ENCODE results near the gene ZNF24. TPM values are rescaled to one million over a fixed set of nuclear protein-coding genes. Genes with fewer than 3 reads are reported as not detected.

The ZNF24 gene
- total RNA-seq, 1 experiment from 2014 or later = 10.6 TPM

DNA sequence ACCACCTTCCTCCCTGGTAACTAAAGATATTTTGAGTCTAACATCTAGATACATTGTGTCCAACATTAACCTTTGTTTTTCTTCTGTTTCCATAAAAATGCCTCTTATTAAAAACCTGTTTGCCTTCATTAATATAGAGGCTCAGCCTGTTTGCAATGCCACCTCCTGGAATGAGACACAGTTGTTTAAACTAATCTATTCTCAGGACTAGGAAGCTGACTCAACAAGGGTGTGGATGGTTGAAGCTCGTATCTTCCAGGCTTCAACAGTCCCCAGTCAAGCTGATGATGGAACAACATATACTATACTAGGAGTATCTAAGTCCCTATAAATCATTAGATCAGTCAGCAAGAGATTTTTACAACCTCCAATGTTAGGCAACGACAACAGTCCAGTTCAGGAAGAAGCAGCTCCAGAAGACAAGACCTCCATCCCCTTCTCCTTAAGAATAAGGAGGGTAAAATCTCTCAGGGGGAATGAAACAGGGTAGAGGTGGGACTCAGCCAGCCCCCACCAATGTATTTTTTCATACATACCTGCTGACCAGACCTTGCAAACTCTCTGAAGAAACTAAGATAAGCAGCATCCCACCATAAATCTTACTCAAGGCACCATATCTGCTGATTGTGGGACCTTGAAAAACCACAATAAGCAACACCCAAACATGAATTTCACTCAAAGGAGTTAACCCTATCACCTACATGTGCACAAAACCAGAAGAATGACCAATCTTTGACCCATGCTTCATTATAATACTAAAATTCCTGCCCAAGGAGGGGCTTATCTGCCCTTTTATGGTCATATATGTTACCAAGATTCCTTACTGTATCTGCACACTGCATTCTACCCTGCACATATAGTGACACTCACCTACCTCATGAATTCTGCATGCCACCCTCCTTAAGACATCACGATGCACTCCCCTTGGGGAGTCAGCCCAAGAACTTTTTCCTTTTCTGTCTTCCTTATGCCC lies 21.4 kb downstream of the ZNF24 start:
- DNase-seq (ENCODE audit: low read depth) = no peak
- in situ Hi-C loops (cut with HindIII; ENCODE audit: low pct_unique_long_range_greater_than_20kb, low sequenced_read_pairs) = no loop called here

DNA sequence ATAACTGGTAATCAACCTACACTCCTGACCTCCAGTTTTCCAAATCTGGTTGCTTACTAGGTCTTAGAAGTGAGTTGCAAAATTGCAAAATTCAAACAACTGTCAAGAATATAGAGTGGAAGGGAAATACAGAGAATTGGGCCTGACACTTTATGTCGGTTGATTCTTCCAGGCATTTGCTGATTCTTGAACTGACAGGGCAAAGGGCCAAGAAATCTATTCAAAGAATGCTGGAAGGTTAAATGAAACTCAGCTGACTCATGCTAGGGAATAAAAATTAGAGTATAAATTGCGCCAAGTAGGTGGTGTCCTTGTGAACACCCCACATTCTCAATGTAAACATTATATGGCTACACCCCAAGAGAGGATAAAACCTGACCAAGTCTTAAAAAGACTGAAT lies 32.7 kb downstream of the ZNF24 start:
- in situ Hi-C loops (cut with HindIII; ENCODE audit: low pct_unique_long_range_greater_than_20kb, low sequenced_read_pairs) = no loop called here
- no peak for DNase-seq (ENCODE audit: low read depth)

GRCh38 chr18:35306588-35307250 lies 37.5 kb downstream of the ZNF24 start:
- peak; percentile 10 for DNase-seq (ENCODE audit: low read depth)

GRCh38 chr18:35303610-35304009 lies 40.6 kb downstream of the ZNF24 start:
- DNase-seq (ENCODE audit: low read depth) = no peak
- in situ Hi-C loops (cut with HindIII; ENCODE audit: low pct_unique_long_range_greater_than_20kb, low sequenced_read_pairs) = no loop called here

More at GRCh38 chr18:35306588-35307250, 37.5 kb downstream of the ZNF24 start:
- in situ Hi-C loops (cut with HindIII; ENCODE audit: low pct_unique_long_range_greater_than_20kb, low sequenced_read_pairs) = no loop called here

DNA sequence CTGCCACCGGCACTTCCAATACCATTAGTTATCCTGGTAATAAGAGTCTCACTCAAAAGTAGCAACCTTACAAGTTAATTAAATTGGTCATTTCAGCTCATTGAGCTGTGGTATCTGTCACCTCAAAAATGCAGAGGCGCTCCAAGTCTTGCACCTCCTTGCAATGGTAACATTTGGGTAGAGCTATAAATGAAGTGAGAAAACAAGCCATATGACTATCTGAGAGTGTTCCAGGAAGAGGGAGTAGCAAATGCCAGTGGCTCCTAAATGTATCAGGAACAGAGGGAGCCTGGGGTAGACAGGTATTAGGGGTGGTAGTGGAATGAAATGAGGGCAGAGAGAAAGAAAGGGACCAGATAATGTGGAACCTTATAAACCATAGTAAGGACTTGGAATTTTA lies 48.2 kb downstream of the ZNF24 start:
- no peak for DNase-seq (ENCODE audit: low read depth)
- in situ Hi-C loops (cut with HindIII; ENCODE audit: low pct_unique_long_range_greater_than_20kb, low sequenced_read_pairs) = no loop called here

DNA sequence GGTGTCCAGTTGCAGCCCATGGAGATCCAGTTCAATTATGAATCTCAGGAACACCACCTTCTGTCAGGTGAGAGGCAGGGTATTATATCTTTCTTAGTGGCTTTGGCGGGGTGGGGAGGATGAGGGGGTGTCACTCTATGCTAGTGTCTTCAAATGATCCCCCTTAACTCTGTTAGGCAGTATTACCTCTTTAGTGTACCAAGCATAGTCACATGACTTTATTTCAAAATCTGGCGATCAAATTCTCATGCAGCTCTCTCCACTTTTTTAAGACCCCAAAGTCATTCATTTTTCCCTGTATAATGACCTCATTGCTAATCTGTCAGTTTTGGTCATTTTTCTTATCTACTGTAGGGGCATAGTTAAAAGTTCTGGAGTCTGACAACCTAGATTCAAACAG lies 53.1 kb downstream of the ZNF24 start:
- in situ Hi-C loops (cut with HindIII; ENCODE audit: low pct_unique_long_range_greater_than_20kb, low sequenced_read_pairs) = no loop called here
- DNase-seq (ENCODE audit: low read depth) = no peak

DNA sequence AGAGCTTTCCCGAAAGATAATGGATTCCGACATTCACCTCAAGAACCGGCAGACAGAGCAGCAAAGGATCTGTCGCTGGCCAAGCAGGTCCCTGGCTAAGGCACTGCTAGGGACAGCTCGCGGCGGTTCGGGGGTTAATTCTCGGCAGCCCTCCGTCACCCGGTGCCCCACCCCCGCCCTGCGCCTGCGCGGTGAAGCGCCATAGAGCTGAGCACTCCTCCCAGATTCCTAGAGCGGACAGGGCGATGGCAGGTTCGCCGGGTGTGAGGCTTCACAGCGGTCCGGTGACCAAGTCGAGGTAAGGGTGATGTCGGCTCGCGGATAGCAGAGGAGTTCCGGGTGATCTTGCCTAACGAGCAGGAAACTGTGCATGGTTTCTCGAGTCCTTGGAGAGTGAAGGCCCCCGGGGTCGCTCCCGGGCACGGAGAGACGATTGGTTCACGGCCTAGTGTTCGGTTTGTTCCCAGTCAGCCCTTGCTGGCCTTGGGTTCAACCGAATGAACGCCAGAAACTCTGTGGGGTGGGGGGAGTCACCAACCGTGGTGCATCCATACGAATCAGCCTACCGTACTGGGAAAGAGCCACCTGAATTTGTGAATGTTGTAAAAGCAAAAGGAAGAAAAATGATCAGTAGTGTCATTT lies 54.0 kb downstream of the ZNF24 start, which contains the start of gene ZSCAN30:
Gene ZSCAN30, minus strand, starts transcription at position 136 of the 642 bp plus-strand sequence. CDS start 25,877 bp downstream, outside the sequence.
- peak; percentile 88 for DNase-seq (ENCODE audit: low read depth)
- in situ Hi-C loops (cut with HindIII; ENCODE audit: low pct_unique_long_range_greater_than_20kb, low sequenced_read_pairs) = no loop called here

DNA sequence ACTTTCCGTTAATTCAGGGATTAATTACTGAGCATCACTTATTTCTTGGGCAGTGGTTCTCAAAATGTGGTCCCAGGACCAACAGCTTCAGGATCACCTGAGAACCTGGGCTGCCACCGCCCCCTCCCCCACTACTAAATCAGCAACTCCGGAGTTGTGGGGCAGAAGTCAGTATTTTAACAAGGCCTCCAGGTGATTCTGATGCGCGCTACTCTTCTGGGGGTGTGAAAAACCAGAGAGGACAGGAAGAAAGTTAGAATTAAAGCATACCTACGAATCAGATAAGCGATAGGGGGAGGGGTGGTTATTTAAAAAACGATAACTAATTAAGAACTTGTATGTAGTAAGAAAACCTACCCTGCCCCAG lies 54.5 kb downstream of the ZNF24 start:
- DNase-seq (ENCODE audit: low read depth) = peak; percentile 1
- in situ Hi-C loops (cut with HindIII; ENCODE audit: low pct_unique_long_range_greater_than_20kb, low sequenced_read_pairs) = no loop called here

- no peak for DNase-seq (ENCODE audit: low read depth)
- in situ Hi-C loops (cut with HindIII; ENCODE audit: low pct_unique_long_range_greater_than_20kb, low sequenced_read_pairs) = no loop called here
Observed at GRCh38 chr18:35289293-35289692, 54.9 kb downstream of the ZNF24 start.

- in situ Hi-C loops (cut with HindIII; ENCODE audit: low pct_unique_long_range_greater_than_20kb, low sequenced_read_pairs) = no loop called here
- no peak for DNase-seq (ENCODE audit: low read depth)
Observed at GRCh38 chr18:35284841-35285240, 59.4 kb downstream of the ZNF24 start.

DNA sequence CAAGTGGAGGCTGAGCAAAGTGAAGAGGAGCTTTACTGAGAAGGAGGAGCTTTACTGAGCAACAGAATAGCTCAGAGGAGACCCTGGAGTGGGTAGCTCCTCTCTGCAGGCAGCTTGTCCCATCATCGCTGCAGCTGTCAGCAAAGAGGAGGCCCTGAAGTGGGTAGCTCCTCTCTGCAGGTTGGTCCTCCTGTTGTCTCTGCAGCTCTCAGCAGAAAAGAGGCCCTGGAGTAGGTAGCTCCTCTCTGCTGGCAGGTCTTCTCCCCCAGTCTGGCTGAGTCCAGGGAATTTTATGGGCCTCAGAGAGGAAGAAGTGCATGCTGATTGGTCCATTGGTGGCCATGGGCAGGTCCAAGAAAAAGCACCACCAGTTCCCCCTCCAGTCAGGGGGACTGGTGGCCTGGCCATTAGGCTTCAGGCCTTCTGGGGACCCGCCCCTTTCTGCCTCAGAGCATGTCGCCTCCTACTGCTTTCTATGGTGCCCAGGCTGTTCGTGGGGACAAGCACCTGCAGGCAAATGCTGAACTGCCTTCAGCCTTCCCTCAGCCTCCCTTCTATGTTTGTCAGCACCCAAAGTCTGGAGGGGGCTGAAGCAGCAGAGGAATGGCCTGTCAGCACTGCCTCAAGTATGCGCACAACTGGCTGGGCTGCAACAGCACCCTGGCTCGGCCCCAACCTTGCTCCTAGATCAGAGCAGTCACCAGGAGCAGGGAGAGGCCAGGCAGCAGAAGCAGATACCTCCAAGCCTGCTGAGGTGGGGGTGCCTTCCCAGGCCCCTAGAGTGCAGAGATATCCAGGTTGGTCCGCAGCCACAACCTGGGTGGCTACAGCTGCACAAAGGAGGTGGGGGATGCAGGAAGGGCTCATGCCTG lies 60.1 kb downstream of the ZNF24 start:
- DNase-seq (ENCODE audit: low read depth) = no peak
- in situ Hi-C loops (cut with HindIII; ENCODE audit: low pct_unique_long_range_greater_than_20kb, low sequenced_read_pairs) = no loop called here

DNA sequence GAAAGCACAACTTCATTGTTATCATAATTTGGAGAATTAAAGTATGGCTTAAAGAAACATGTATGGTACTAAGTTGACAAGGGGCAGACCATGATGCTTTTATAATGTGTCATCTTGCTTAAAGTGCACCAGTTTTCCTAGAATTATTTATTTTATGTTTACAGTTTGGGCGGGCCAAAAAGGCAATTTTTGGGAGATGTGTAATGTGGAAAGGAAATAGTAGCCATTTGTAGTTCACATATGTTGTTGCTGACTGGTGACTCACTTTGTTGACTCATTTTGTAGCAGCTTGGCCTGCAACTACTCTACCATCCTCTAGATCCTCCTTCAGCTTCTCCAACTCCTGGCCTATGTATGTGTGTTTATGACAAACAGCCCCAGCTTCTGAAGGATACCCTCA lies 61.9 kb downstream of the ZNF24 start:
- no peak for DNase-seq (ENCODE audit: low read depth)
- in situ Hi-C loops (cut with HindIII; ENCODE audit: low pct_unique_long_range_greater_than_20kb, low sequenced_read_pairs) = no loop called here

Other genes starting within 250 kb of the ZNF24 start
- gene ZNF397, start 103.4 kb downstream of the ZNF24 start, total RNA-seq (2014; rRNA removed; shearing (Covaris generic); ENCODE audit: low replicate concordance) = 4.2 and 15.4 TPM in 2 replicates
- 2.5 and 2.9 TPM in 2 replicates for gene ZSCAN30, start 54.2 kb downstream of the ZNF24 start, total RNA-seq (2014; rRNA removed; shearing (Covaris generic); ENCODE audit: low replicate concordance)
- gene ZNF396, start 32.9 kb upstream of the ZNF24 start, total RNA-seq (2014; rRNA removed; shearing (Covaris generic); ENCODE audit: low replicate concordance) = 1.3 and 2.7 TPM in 2 replicates
- 14.3 and 18.0 TPM in 2 replicates for gene INO80C, start 153.5 kb upstream of the ZNF24 start, total RNA-seq (2014; rRNA removed; shearing (Covaris generic); ENCODE audit: low replicate concordance)
- gene GALNT1, start 237.3 kb upstream of the ZNF24 start, total RNA-seq (2014; rRNA removed; shearing (Covaris generic); ENCODE audit: low replicate concordance) = 16.0 and 19.7 TPM in 2 replicates